ENCODE results near the gene BIRC7.
"Not testable (repeated sequence)": the region's sequence is repeated elsewhere in the genome, so short reads cannot be mapped to it uniquely, and the experiment has no call there.

The BIRC7 gene

GRCh38 chr20:63208346-63208909 is 27.3 kb upstream of the BIRC7 start:
- no peak for DNase-seq

GRCh38 chr20:63210011-63210605 is 25.6 kb upstream of the BIRC7 start:
- DNase-seq, result no peak

GRCh38 chr20:63212393-63212730 is 23.3 kb upstream of the BIRC7 start:
- no peak for DNase-seq

- DNase-seq, result no peak
These were observed 22.9 kb upstream of the BIRC7 start for GRCh38 chr20:63212792-63213191.

- DNase-seq, result no peak
These were observed 21.2 kb upstream of the BIRC7 start for GRCh38 chr20:63214514-63214913.

GRCh38 chr20:63215101-63216040 is 20.3 kb upstream of the BIRC7 start:
- DNase-seq, result peak; percentile 16

GRCh38 chr20:63216041-63216848 is 19.5 kb upstream of the BIRC7 start, which contains the start of gene YTHDF1:
Gene YTHDF1, minus strand, starts transcription at chr20:63216131. Its CDS starts 239 bp downstream, at chr20:63215892.
- peak; percentile 98 for DNase-seq

GRCh38 chr20:63216849-63217471 is 18.7 kb upstream of the BIRC7 start:
- DNase-seq, result no peak

GRCh38 chr20:63217706-63218105 is 18.0 kb upstream of the BIRC7 start:
- peak; percentile 27 for DNase-seq

GRCh38 chr20:63218701-63219446 is 16.8 kb upstream of the BIRC7 start:
- no peak for DNase-seq

- DNase-seq, result no peak
These were observed 16.3 kb upstream of the BIRC7 start for GRCh38 chr20:63219447-63219821.

GRCh38 chr20:63219866-63220521 is 15.7 kb upstream of the BIRC7 start:
- no peak for DNase-seq

GRCh38 chr20:63220696-63221399 is 14.9 kb upstream of the BIRC7 start:
- no peak for DNase-seq

GRCh38 chr20:63221400-63222053 is 14.2 kb upstream of the BIRC7 start:
- not testable (repeated sequence) for DNase-seq

GRCh38 chr20:63222541-63222940 is 13.2 kb upstream of the BIRC7 start:
- no peak for DNase-seq

GRCh38 chr20:63223121-63223825 is 12.4 kb upstream of the BIRC7 start:
- no peak for DNase-seq

- no peak for DNase-seq
These were observed 11.9 kb upstream of the BIRC7 start for GRCh38 chr20:63223826-63224207.

- peak; percentile 13 for DNase-seq
These were observed 11.2 kb upstream of the BIRC7 start for GRCh38 chr20:63224412-63225081.

GRCh38 chr20:63225082-63225454 is 10.6 kb upstream of the BIRC7 start:
- no peak for DNase-seq
